K562 (cell line): ENCODE measurements around the gene METTL3. TPM values are rescaled to one million over a fixed set of nuclear protein-coding genes. Genes with fewer than 3 reads are reported as not detected.

Source experiments
- ATAC-seq: fragments of 200-7000 bp; cut with Tn5 transposase; 3 replicates; pipeline ENCODE4 v1.9.1; 2020; ENCODE audit warnings: moderate library complexity
- BruUV-seq: library from RNA; stranded (reverse); fragments of 400-500 nt; replicated peaks from 2 replicates; lab custom pipeline; 2021; lab: Mats Ljungman, UMichigan
- CTCF ChIA-PET: fragments of 300-600 bp; formaldehyde crosslinking; extraction: SDS; loops from one replicate; lab custom pipeline; 2021; ENCODE audit warnings: low intra/inter-chr PET ratio; lab: Yijun Ruan, JAX
- POLR2A ChIA-PET: fragments of 300-600, 350-650 bp; sonication (Branson Sonifier 250); formaldehyde crosslinking; extraction: SDS; loops from one replicate; lab custom pipeline; 2021; ENCODE audit warnings: antibody characterized with exemption, inconsistent platforms; lab: Yijun Ruan, JAX
- DNase-seq, 4 experiments: peaks; one replicate each; pipeline versions ENCODE4 v3.0.0 to v3.0.0-alpha.2; 2011 to 2018; ENCODE audit warnings: low spot score in 3 of 4, mixed read lengths in 3 of 4; ENCODE audit errors: extremely low read depth in 1 of 4
- FAIRE-seq: peaks from 2 replicates; lab custom pipeline; 2011; peaks lifted over from hg19 to GRCh38; lab: Jason Lieb, UNC
- H2AFZ ChIP-seq: 2 replicates; pipeline ENCODE4 v1.6.0; 2011; ENCODE audit warnings: low read depth, low read length, control low read depth, inconsistent platforms
- H3K27ac ChIP-seq: fragments of 200-600 bp; 3 replicates; pipeline ENCODE4 v1.8.0; 2011; ENCODE audit warnings: low read depth, mild to moderate bottlenecking, control low read depth, inconsistent platforms, low read length, moderate library complexity, mixed read lengths; ENCODE audit errors: extremely low read depth
- H3K27me3 ChIP-seq, 2 experiments: fragments of 300-600 bp in 1 of 2; 2 replicates in 1 of 2; 3 replicates in 1 of 2; pipeline versions ENCODE4 v1.6.0 to v1.8.0; 2011; ENCODE audit warnings: inconsistent platforms in 2 of 2, low read length in 2 of 2, mild to moderate bottlenecking in 1 of 2, mixed read lengths in 1 of 2, moderate library complexity in 1 of 2; ENCODE audit not compliant: control insufficient read depth in 2 of 2, insufficient read depth in 2 of 2
- H3K36me3 ChIP-seq: fragments of 300-600 bp; 3 replicates; pipeline ENCODE4 v1.8.0; 2011; ENCODE audit warnings: mild to moderate bottlenecking, low read length, inconsistent platforms; ENCODE audit not compliant: control insufficient read depth, insufficient read depth
- H3K4me1 ChIP-seq, 2 experiments: fragments of 200-600 bp in 1 of 2; replicated peaks in 1 of 2; 2 replicates in 1 of 2; 3 replicates in 1 of 2; pipeline versions ENCODE4 v1.5.1 to v1.8.0; 2011; ENCODE audit warnings: inconsistent platforms in 2 of 2, low read length in 2 of 2, mild to moderate bottlenecking in 1 of 2, mixed read lengths in 1 of 2, moderate library complexity in 1 of 2; ENCODE audit not compliant: control insufficient read depth in 2 of 2, insufficient read depth in 2 of 2
- H3K4me2 ChIP-seq: 2 replicates; pipeline ENCODE4 v1.6.1; 2011; ENCODE audit warnings: low read length, control low read depth, inconsistent platforms, mixed read lengths; ENCODE audit not compliant: insufficient read depth
- H3K4me3 ChIP-seq: fragments of 200-600 bp; sonication (generic), shearing (Covaris generic); 2 replicates; pipeline ENCODE4 v1.5.1; 2016; ENCODE audit warnings: control low read depth, inconsistent platforms
- H3K79me2 ChIP-seq: fragments of 200-600 bp; 3 replicates; pipeline ENCODE4 v1.8.0; 2011; ENCODE audit warnings: low read length, inconsistent platforms; ENCODE audit not compliant: control insufficient read depth, insufficient read depth
- H3K9ac ChIP-seq, 2 experiments: 2 replicates each; pipeline versions ENCODE4 v1.6.0 to v1.6.1; 2011; ENCODE audit warnings: low read depth in 2 of 2, low read length in 2 of 2, control low read depth in 1 of 2, inconsistent platforms in 1 of 2, mild to moderate bottlenecking in 1 of 2, mixed read lengths in 1 of 2; ENCODE audit not compliant: insufficient read depth in 1 of 2
- H3K9me1 ChIP-seq: one replicate; pipeline ENCODE4 v1.6.0; 2011; ENCODE audit warnings: inconsistent platforms, mild to moderate bottlenecking, low read length, moderate library complexity; ENCODE audit not compliant: control insufficient read depth, insufficient read depth
- H3K9me3 ChIP-seq: replicated peaks from 2 replicates; pipeline ENCODE4 v1.5.1; 2011; ENCODE audit warnings: low read depth, low read length, inconsistent platforms; ENCODE audit not compliant: control insufficient read depth, insufficient read depth
- H4K20me1 ChIP-seq: replicated peaks from 2 replicates; pipeline ENCODE4 v1.6.1; 2011; ENCODE audit warnings: low read length, inconsistent platforms, mixed read lengths; ENCODE audit not compliant: control insufficient read depth, insufficient read depth
- ASH1L ChIP-seq: fragments of 450-650 bp; IDR thresholded peaks from 2 replicates; pipeline ENCODE4 v1.6.1; 2018; ENCODE audit warnings: borderline replicate concordance, mild to moderate bottlenecking, low read depth; ENCODE audit not compliant: partially characterized antibody
- ATF7 ChIP-seq: fragments of 450-650 bp; IDR thresholded peaks from 2 replicates; pipeline ENCODE4 v1.7.1; 2014; ENCODE audit warnings: mild to moderate bottlenecking, moderate library complexity
- CEBPG ChIP-seq, 3 experiments: fragments of 200-800 bp in 1 of 3; sonication (Bioruptor generic) in 1 of 3; sonication (generic) in 1 of 3; formaldehyde crosslinking in 1 of 3; IDR thresholded peaks in 2 of 3; conservative IDR thresholded peaks in 1 of 3; 2 replicates each; pipeline versions ENCODE4 v1.6.1 to v1.8.0; 2016 to 2022; ENCODE audit warnings: missing compliant biosample characterization in 2 of 3, missing genetic modification characterization in 2 of 3, mild to moderate bottlenecking in 1 of 3, missing genetic modification reagents in 1 of 3
- FOXK2 ChIP-seq, 2 experiments: fragments of 450-650 bp; IDR thresholded peaks in 1 of 2; conservative IDR thresholded peaks in 1 of 2; 2 replicates each; pipeline ENCODE4 v1.6.1; 2016; ENCODE audit warnings: low read depth in 2 of 2, mild to moderate bottlenecking in 1 of 2
- FOXM1 ChIP-seq, 2 experiments: fragments of 450-650 bp in 1 of 2; sonication (generic) in 1 of 2; formaldehyde crosslinking in 1 of 2; IDR thresholded peaks; 2 replicates each; pipeline versions ENCODE4 v1.6.1 to v1.9.0; 2017 to 2022; ENCODE audit warnings: low read depth in 2 of 2, mild to moderate bottlenecking in 2 of 2, missing genetic modification reagents in 1 of 2, moderate library complexity in 1 of 2
- SUPT5H ChIP-seq: fragments of 450-650 bp; IDR thresholded peaks from 2 replicates; pipeline ENCODE4 v1.6.1; 2016
- TEAD1 ChIP-seq, 2 experiments: fragments of 450-650 bp in 1 of 2; sonication (generic) in 1 of 2; formaldehyde crosslinking; IDR thresholded peaks; 2 replicates each; pipeline versions ENCODE4 v1.4.0 to v1.8.0; 2020 to 2022; ENCODE audit warnings: mild to moderate bottlenecking in 2 of 2, missing genetic modification reagents in 1 of 2
- TOE1 ChIP-seq, 2 experiments: fragments of 450-650 bp in 1 of 2; sonication (generic) in 1 of 2; formaldehyde crosslinking in 1 of 2; IDR thresholded peaks; 2 replicates each; pipeline versions ENCODE4 v1.7.1 to v1.8.0; 2016 to 2022; ENCODE audit warnings: borderline replicate concordance in 2 of 2, mild to moderate bottlenecking in 2 of 2, antibody characterized with exemption in 1 of 2, inconsistent platforms in 1 of 2, low read depth in 1 of 2, missing genetic modification reagents in 1 of 2, moderate library complexity in 1 of 2
- WGBS: fragments of 100-300 bp; shearing (Covaris generic); methylation state at CpG from one replicate; pipeline ENCODE4 v1.1.6; 2016; ENCODE audit warnings: low coverage, mixed read lengths; ENCODE audit not compliant: insufficient coverage; ENCODE audit errors: missing lambda C conversion rate; 5-methylcytosine and 5-hydroxymethylcytosine counted together
- in situ Hi-C: fragments of 300-500 bp; cut with MboI; formaldehyde crosslinking; loops from 4 replicates; pipeline ENCODE4 v1.15.0; 2018; ENCODE audit warnings: inconsistent platforms, mixed read lengths
- intact Hi-C: fragments of 100-400 bp; cut with micrococcal nuclease; formaldehyde crosslinking; loops from 2 replicates; pipeline ENCODE4 v1.14.2; 2022
- polyA plus RNA-seq, 8 experiments: library from polyadenylated mRNA; depleted of rRNA in 4 of 8; stranded (reverse) in 5 of 8; unstranded in 3 of 8; fragments of >200 nt; fragmentation: Nextera tagmentation in 2 of 8; fragmentation: Illumina TruSeq in 1 of 8; extraction: Ambion mirVana in 2 of 8; extraction: Trizol in 1 of 8; gene quantifications; 2 replicates each; pipeline versions ENCODE4 v1.2.1 to v1.2.3, GENCODE V29; 2011 to 2014; ENCODE audit warnings: inconsistent platforms in 1 of 8, missing spikeins in 1 of 8
- total RNA-seq, 7 experiments: library from RNA; depleted of rRNA in 6 of 7; stranded (reverse); fragments of >200 nt in 6 of 7; fragmentation: Illumina TruSeq in 2 of 7; extraction: Trizol in 2 of 7; gene quantifications; 2 replicates each; pipeline versions ENCODE4 v1.2.1 to v1.2.3, GENCODE V29; 2011 to 2021; ENCODE audit warnings: low replicate concordance in 1 of 7

The METTL3 gene
- total and polyA plus RNA-seq, 9 of the 15 experiments (the other 6 are each of a cell fraction or from before 2014, with no cell fraction given): 42.1 to 151 (median 65.7) TPM

DNA sequence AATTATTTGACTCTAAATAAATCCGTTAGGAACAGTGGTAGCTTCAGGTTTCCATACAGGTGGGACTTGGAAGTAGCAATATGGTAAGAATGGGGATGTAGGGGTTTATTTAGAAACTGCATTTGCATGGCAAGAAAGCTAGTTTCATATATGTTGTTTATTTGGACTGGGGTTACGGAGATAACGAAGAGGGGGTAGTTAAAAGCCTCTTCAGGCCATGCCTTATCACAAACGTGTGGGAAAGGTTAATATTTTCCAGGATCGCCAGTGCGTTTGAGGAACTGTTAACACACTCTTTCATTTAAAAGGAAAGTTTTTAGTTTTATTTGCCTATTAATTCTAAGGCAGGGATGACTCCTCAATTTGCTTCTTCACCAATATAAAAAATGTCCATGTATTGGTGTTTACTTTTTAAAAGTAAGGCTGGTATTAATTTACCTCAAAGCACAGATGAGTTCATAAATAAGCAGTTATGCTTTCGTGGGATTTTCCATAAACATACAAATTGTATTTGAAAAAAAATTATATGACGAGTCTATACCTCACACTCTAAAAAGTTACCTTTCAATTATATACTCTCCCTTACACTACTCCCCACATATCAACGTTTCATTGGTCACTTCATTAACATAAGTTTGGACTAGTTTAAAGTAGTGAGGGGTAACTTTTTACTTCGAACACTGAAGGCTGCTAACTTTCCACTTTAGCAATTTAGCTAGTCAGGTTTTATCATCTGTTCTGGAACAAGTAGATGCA lies 35.2 kb downstream of the METTL3 start (continued):
- TF ChIP-seq ASH1L (peak; percentile 23), FOXK2 (conservative IDR thresholded peaks at IDR 0.05 in 1 of 2, IDR thresholded peaks at IDR 0.05 in 1 of 2; ENCODE audit: low read depth in 2 of 2) (peak in 1 of 2 experiments; percentile 98; a peak in 1 of 4 replicates), FOXM1 (IDR thresholded peaks at IDR 0.05; ENCODE audit: low read depth) (0 out of 2 replicates have a peak, but pooled peaks have one; percentile 33), FOXM1 (CRISPR knock-in tag; IDR thresholded peaks at IDR 0.05; ENCODE audit: low read depth) (no peak), ATF7 (peak; percentile 98), TEAD1 (CRISPR knock-in tag; IDR thresholded peaks at IDR 0.05) (no peak), TOE1 (IDR thresholded peaks at IDR 0.05; ENCODE audit: borderline replicate concordance) (peak; percentile 51; the same call in 1 of the 2 replicates), TOE1 (CRISPR knock-in tag; IDR thresholded peaks at IDR 0.05; ENCODE audit: borderline replicate concordance, low read depth) (no peak)
- TF ChIP-seq, all 486 proteins: peak for 11

DNA sequence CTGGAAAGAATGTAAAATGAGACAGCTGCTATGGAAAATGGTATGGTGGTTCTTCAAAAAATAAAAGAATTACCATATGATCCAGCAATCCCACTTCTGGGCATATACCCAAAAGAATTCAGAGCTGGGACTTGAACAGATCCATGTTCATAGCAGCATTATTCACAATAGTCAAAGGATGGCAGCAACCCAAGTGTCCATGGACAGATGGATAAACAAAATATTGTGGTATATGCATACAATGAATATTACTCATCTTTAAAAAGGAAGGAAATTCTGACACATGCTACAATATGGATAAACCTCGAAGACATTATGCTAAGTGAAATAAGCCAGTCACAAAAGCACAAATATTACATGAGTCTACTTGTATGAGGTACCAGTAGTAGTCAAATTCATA lies 43.5 kb downstream of the METTL3 start:
- DNase-seq: no peak
- WGBS: 55% methylated on average over 1 of the region's 1 CpG
- TF ChIP-seq CEBPG (CRISPR knock-in tag; IDR thresholded peaks at IDR 0.05) (no peak), CEBPG (tag; conservative IDR thresholded peaks at IDR 0.05 in 1 of 2, IDR thresholded peaks at IDR 0.05 in 1 of 2) (no peak), SUPT5H (no peak)
- BruUV-seq: no TSS peak
- Histone ChIP-seq H3K79me2 (no peaks in the 10 kb centered on the region), H3K27ac (no peak overlapping the region), H3K9me3 (no peaks in the 10 kb centered on the region), H3K9ac (no peak overlapping the region), H3K27me3 (no peaks in the 10 kb centered on the region), H2AFZ (no peak overlapping the region), H3K36me3 (peaks cover 19% of the 10 kb centered on the region; the same call in 2 of the 3 replicates), H3K4me3 (no peak overlapping the region), H3K4me2 (no peak overlapping the region), H4K20me1 (no peaks in the 10 kb centered on the region), H3K9me1 (no peaks in the 10 kb centered on the region), H3K4me1 (no peaks in the 10 kb centered on the region)
- intact Hi-C loops (no loop called here), in situ Hi-C loops (no loop called here)
- FAIRE-seq: no peak
- ATAC-seq: no peak
- CTCF ChIA-PET: no interaction called here
- POLR2A ChIA-PET: interaction anchor here (2.9 kb wide), 1 partner anchor 11 kb away, joined by 13 read pairs; the partner anchor contains the start of gene CHD8
